ENCODE measurements around the gene RASL11A.

DNA sequence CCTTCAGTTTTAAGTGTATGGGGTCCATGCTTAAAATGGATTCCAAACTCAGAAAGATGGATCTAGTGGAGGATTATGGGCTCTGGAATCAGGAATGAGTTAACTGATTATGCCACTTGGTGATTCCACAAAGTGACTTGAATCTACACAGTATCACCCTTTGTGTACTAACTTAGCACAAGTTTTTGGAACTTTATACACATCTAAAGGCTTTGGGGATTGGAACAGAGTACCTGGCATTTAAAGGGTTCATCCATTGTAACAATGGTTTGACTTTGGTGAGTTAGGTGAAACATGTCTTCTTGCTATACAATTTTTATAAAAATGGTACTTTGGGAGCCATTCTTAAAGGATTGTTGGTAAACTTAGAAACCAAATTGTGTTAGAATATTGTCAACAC lies 18.2 kb upstream of the RASL11A start:
- TF ChIP-seq, protein P1, sequence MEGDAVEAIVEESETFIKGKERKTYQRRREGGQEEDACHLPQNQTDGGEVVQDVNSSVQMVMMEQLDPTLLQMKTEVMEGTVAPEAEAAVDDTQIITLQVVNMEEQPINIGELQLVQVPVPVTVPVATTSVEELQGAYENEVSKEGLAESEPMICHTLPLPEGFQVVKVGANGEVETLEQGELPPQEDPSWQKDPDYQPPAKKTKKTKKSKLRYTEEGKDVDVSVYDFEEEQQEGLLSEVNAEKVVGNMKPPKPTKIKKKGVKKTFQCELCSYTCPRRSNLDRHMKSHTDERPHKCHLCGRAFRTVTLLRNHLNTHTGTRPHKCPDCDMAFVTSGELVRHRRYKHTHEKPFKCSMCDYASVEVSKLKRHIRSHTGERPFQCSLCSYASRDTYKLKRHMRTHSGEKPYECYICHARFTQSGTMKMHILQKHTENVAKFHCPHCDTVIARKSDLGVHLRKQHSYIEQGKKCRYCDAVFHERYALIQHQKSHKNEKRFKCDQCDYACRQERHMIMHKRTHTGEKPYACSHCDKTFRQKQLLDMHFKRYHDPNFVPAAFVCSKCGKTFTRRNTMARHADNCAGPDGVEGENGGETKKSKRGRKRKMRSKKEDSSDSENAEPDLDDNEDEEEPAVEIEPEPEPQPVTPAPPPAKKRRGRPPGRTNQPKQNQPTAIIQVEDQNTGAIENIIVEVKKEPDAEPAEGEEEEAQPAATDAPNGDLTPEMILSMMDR (IDR thresholded peaks at IDR 0.05), result no peak
- TF ChIP-seq POLR2A (IDR thresholded peaks at IDR 0.05), result no peak
- no peak for TF ChIP-seq EP300 (IDR thresholded peaks at IDR 0.05)

Data from ovary (tissue), 3 donors.